Neural progenitor cell (in vitro differentiated cells): ENCODE data around the gene HDLBP.

Experiments
- EZH2phosphoT487 ChIP-seq: fragments of 200-600 bp; sonication (generic); IDR thresholded peaks from 2 replicates; pipeline ENCODE4 v1.6.1; 2017; ENCODE audit warnings: antibody characterized with exemption
- TF ChIP-seq, protein P1 (sequence below): fragments of 200-600 bp; sonication (generic); IDR thresholded peaks from 2 replicates; pipeline ENCODE4 v1.5.1; 2017; ENCODE audit warnings: antibody characterized with exemption, mild to moderate bottlenecking

DNA sequence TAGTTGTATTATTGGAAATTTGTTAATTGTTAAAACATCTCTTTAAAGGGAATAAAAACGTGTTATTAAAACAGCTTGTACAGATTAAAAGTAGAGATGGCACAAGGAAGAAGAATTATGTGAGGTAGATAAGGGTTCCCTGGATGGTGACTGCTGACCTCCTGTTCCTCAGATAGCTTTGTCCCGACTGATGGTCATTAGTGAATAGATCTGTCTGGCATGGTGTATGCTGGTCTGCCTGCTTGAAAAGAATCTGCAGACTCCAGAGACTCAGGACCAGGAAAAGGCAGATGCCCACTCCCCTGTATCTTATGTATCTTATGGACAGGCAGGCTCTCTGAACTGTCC is 35.0 kb upstream of the HDLBP start:
- TF ChIP-seq, protein P1, sequence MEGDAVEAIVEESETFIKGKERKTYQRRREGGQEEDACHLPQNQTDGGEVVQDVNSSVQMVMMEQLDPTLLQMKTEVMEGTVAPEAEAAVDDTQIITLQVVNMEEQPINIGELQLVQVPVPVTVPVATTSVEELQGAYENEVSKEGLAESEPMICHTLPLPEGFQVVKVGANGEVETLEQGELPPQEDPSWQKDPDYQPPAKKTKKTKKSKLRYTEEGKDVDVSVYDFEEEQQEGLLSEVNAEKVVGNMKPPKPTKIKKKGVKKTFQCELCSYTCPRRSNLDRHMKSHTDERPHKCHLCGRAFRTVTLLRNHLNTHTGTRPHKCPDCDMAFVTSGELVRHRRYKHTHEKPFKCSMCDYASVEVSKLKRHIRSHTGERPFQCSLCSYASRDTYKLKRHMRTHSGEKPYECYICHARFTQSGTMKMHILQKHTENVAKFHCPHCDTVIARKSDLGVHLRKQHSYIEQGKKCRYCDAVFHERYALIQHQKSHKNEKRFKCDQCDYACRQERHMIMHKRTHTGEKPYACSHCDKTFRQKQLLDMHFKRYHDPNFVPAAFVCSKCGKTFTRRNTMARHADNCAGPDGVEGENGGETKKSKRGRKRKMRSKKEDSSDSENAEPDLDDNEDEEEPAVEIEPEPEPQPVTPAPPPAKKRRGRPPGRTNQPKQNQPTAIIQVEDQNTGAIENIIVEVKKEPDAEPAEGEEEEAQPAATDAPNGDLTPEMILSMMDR = no peak
- TF ChIP-seq EZH2phosphoT487 = no peak
